Adrenal gland (tissue), 12 donors: ENCODE data around the gene ARID5A. TPM values are rescaled to one million over a fixed set of nuclear protein-coding genes. Genes with fewer than 3 reads are reported as not detected.

ENCODE experiments used
- DNase-seq, 7 donors: peaks; one replicate each; pipeline ENCODE4 v3.0.0-alpha.2; 2019 to 2020
- H3K27ac ChIP-seq, 5 donors: fragments of 200-600 bp; sonication (generic) in 4 of 5; 1 replicate in 3 of 5; 2 replicates in 2 of 5; pipeline versions ENCODE4 v1.5.1 to v1.8.0; 2016 to 2020; ENCODE audit warnings: mild to moderate bottlenecking in 1 of 5
- H3K27me3 ChIP-seq: fragments of 200-600 bp; 2 replicates; pipeline ENCODE4 v1.8.0; 2021
- H3K36me3 ChIP-seq, 2 donors: fragments of 200-600 bp; replicated peaks in 1 of 2; 1 replicate in 1 of 2; 2 replicates in 1 of 2; pipeline versions ENCODE4 v1.5.1 to v1.8.0; 2018 to 2022
- H3K4me1 ChIP-seq, 2 donors: fragments of 200-600 bp; replicated peaks in 1 of 2; 1 replicate in 1 of 2; 2 replicates in 1 of 2; pipeline versions ENCODE4 v1.5.1 to v1.8.0; 2018 to 2021
- H3K4me3 ChIP-seq, 4 donors: fragments of 200-600 bp; sonication (generic) in 3 of 4; one replicate each; pipeline ENCODE4 v1.5.1; 2016 to 2018
- H3K9me3 ChIP-seq, 3 donors: fragments of 200-600 bp; sonication (generic) in 1 of 3; replicated peaks in 1 of 3; 1 replicate in 2 of 3; 2 replicates in 1 of 3; pipeline versions ENCODE4 v1.5.1 to v1.8.0; 2016 to 2021
- POLR2A ChIP-seq, 2 donors: fragments of 450-650 bp; IDR thresholded peaks; one replicate each; pipeline ENCODE4 v1.6.1; 2017; ENCODE audit warnings: antibody characterized with exemption in 2 of 2, mild to moderate bottlenecking in 2 of 2, moderate library complexity in 1 of 2
- WGBS, 4 donors: extraction: QIAGEN DNeasy Blood & Tissue Kit in 2 of 4; methylation state at CpG; one replicate each; pipeline versions ENCODE4 v1.1.5 to v1.1.7; 2013 to 2017; 5-methylcytosine and 5-hydroxymethylcytosine counted together
- intact Hi-C, 2 donors: fragments of 100-400 bp; cut with DNase I; formaldehyde crosslinking; loops; one replicate each; pipeline versions ENCODE4 v1.14.1 to v1.15.0; 2022 to 2023
- polyA plus RNA-seq, 3 donors: library from polyadenylated mRNA; stranded (reverse); fragments of 200-250 nt in 2 of 3; fragments of 350-450 nt in 1 of 3; fragmentation: Illumina TruSeq in 1 of 3; extraction: RNeasy Lipid Tissue Mini Kit (QIAGEN cat#74804) in 1 of 3; gene quantifications; one replicate each; pipeline ENCODE4 v1.2.3, GENCODE V29; 2013 to 2014
- total RNA-seq, 9 donors: library from RNA; depleted of rRNA in 4 of 9; stranded (reverse); fragments of >200 nt in 4 of 9; fragments of 120-200 nt in 1 of 9; fragmentation: NEBNext Ultra II Directional in 1 of 9; extraction: Animal tissue kit (Norgen Biotek cat#: 25700) in 1 of 9; gene quantifications; one replicate each; pipeline versions ENCODE4 v1.1.0 to v1.2.4, GENCODE V29; 2013 to 2023
- TF ChIP-seq, protein P1 (sequence below), 6 experiments: fragments of 450-650 bp in 4 of 6; fragments of 200-600 bp in 2 of 6; sonication (generic) in 1 of 6; IDR thresholded peaks; 1 replicate in 5 of 6; 2 replicates in 1 of 6; pipeline versions ENCODE4 v1.5.1 to v1.8.0; 2016 to 2021; ENCODE audit warnings: antibody characterized with exemption in 6 of 6, mild to moderate bottlenecking in 2 of 6, moderate library complexity in 1 of 6
- donor health status: healthy with polysubstance abuse.
- donor health status: Bipolar disorder and iron deficiency.
- donor health status: DM: yes; HTN: yes; CAD: no.
- donor health status: DM: no; HTN: no; CAD: no.
- donor health status: DM: no; HTN: no; CAD: no.
- donor health status: DM: yes; HTN: yes; CAD: no.

The ARID5A gene
- total and polyA plus RNA-seq, 12 donors: 0.94 to 39.6 (median 14.3) TPM

DNA sequence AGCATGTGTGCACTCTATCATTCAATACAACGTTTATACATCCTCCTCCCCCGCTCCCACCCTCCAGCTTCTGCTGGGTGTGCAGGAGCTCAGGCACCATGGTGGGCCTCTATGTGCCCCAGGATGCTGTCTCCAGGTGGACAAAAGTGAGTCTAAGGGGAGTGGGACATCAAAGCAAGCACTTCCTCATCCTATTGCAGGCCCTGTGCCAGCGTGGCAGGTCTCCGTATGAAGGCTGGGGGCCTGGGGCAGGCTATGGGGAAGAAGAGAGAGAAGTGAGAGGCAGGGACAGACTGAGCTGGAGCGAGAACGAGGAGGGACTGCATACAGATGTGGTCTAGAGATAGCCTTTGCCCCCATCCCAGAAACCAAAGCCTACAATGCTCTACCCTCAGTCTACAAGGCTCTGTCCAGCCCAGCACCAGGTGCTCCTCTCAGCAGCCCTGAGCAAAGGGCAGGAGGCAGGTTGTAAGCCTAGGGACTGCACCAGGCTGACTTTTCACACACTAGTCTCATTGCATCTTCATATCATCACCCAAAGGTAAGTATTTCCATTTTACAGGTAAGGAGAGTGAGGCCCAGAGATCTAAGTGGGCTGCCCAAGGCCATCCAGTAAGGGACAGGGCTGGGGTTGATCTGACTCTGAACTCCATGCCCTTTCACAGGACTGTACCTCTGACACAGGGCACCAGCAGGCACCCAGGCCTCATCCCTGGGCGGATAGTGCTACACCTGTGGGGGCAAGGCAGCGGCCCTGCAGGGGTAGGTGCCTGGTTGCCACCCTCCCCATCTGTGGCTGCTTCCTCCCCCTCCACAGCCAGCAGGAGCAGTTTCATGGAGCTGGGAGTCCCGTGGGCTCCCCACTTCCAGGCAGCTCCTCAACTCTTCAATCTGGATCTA is 14.0 kb upstream of the ARID5A start:
- H3K9me3 ChIP-seq: no peaks in the 10 kb centered on the region
- no peak for DNase-seq
- no peaks in the 10 kb centered on the region for H3K4me1 ChIP-seq
- whole genome bisulfite sequencing, 4 donors: 63 to 78% (median 73%) methylated on average over 5 to 9 of the region's 9 CpGs
- no peaks in the 10 kb centered on the region for H3K36me3 ChIP-seq
- H3K27ac ChIP-seq: no peak overlapping the region
- intact Hi-C loops: no loop called here
- no peak overlapping the region for H3K4me3 ChIP-seq
- TF ChIP-seq POLR2A (IDR thresholded peaks at IDR 0.05): no peak
- TF ChIP-seq, protein P1, sequence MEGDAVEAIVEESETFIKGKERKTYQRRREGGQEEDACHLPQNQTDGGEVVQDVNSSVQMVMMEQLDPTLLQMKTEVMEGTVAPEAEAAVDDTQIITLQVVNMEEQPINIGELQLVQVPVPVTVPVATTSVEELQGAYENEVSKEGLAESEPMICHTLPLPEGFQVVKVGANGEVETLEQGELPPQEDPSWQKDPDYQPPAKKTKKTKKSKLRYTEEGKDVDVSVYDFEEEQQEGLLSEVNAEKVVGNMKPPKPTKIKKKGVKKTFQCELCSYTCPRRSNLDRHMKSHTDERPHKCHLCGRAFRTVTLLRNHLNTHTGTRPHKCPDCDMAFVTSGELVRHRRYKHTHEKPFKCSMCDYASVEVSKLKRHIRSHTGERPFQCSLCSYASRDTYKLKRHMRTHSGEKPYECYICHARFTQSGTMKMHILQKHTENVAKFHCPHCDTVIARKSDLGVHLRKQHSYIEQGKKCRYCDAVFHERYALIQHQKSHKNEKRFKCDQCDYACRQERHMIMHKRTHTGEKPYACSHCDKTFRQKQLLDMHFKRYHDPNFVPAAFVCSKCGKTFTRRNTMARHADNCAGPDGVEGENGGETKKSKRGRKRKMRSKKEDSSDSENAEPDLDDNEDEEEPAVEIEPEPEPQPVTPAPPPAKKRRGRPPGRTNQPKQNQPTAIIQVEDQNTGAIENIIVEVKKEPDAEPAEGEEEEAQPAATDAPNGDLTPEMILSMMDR (IDR thresholded peaks at IDR 0.05): no peak
- no peaks in the 10 kb centered on the region for H3K27me3 ChIP-seq

DNA sequence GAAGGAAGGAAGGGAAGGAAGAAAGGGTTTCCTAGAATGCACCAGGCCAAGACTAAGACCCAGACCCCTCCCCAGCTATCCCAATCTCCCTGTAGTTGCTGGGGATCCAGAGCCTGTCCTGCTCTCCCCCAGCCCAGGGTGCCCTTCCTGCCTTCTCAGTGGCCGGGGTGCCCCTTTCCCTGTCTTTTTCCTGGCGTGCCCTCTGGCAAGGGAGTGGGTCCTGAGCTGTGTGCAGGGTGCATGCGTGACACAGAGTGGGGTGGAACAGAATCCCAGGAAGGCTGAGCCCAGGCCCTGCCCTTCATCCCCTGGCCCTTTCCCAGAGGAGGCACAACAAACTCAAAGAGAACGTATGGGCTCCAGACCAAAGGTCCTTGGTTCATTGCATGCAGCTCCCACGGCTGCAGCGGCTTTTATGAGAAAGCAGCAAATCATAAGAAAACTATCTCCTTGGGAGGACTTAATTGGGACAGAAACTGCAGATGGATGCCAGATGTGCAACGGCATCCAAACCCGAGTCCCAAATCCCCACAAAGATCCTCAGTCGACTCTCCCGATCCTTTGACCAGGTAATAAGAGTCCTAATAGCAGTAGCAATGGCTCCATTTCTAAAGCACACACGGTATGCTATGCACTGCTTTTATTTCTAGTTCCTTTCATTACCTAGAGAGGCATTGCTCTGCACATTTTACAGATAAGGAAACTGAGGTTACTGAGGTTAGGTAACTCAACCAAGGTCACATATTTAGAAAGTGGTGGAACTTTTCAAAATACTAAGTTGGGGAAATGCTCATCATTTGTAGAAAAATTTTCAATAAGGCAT is 12.7 kb upstream of the ARID5A start:
- no peak for DNase-seq
- no peaks in the 10 kb centered on the region for H3K9me3 ChIP-seq
- no peak overlapping the region for H3K27ac ChIP-seq
- WGBS, 4 donors: 50 to 60% (median 58%) methylated on average over 9 to 11 of the region's 11 CpGs
- peaks cover 0 to 10% of the 10 kb centered on the region in 2 donors for H3K4me1 ChIP-seq
- intact Hi-C loops: no loop called here
- no peaks in the 10 kb centered on the region for H3K36me3 ChIP-seq
- H3K4me3 ChIP-seq: no peak overlapping the region
- H3K27me3 ChIP-seq: no peaks in the 10 kb centered on the region
- TF ChIP-seq, protein P1 (IDR thresholded peaks at IDR 0.05): no peak
- TF ChIP-seq POLR2A (IDR thresholded peaks at IDR 0.05): no peak

DNA sequence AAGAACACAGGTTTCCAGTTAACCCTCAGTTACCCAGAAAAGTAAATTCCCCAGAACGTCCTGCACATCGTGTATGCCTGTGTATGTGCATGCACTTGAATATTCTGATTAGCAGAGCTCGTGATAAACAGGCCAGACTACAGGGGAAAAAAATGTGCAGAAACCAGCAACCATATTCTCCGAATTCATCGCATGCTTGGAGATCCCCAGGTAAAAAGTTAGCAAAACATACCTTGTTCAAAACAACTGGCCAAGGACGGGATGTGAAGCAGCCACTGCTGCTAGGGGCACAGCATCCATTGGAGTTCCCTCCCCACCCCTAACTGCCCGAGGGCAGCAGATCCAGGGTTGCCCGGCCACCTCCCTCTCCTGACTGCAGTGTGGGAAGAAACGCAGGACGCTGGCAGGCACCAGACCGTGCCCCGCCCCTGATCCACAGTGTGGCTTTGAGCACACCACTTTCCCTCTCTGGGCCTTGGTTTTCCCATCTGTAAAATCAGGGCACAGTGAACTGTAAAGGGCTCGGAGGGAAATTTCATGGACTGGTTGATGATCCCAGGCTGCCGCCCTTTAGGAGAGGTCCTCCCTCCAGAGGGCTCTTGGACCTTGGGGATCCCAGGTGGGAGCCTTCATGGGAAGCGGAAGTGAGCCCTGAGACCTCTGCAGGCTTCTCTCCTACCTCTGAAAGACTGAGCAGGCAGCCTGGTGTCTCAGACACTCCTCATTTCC is 11.9 kb upstream of the ARID5A start:
- DNase-seq: no peak
- no peaks in the 10 kb centered on the region for H3K27me3 ChIP-seq
- H3K36me3 ChIP-seq: no peaks in the 10 kb centered on the region
- WGBS, 4 donors: 70 to 80% (median 75%) methylated on average over 14 to 15 of the region's 15 CpGs
- intact Hi-C loops: no loop called here
- H3K9me3 ChIP-seq: no peaks in the 10 kb centered on the region
- H3K27ac ChIP-seq: no peak overlapping the region
- no peak for TF ChIP-seq POLR2A (IDR thresholded peaks at IDR 0.05)
- TF ChIP-seq, protein P1 (IDR thresholded peaks at IDR 0.05): no peak
- H3K4me1 ChIP-seq: peaks cover 0 to 11% of the 10 kb centered on the region in 2 donors
- no peak overlapping the region for H3K4me3 ChIP-seq

DNA sequence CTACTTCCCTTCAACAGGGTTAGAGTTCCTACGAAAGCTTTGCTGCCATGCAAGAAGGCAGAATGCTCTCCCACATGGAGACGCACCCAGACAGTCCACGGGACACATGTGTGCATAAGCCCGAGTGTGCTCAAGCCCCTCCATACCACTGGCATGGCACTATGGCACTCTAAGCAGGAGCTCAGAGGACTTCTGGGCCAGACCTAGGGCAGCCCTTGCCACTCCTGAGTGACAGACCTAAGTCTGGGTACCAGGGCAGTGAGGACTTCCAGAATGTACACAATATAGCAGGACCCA is 11.4 kb upstream of the ARID5A start:
- Histone ChIP-seq H3K36me3 (no peaks in the 10 kb centered on the region), H3K27ac (no peak overlapping the region), H3K9me3 (no peaks in the 10 kb centered on the region), H3K4me3 (no peak overlapping the region), H3K4me1 (peaks cover 0 to 11% of the 10 kb centered on the region in 2 donors), H3K27me3 (no peaks in the 10 kb centered on the region)
- no peak for DNase-seq
- intact Hi-C loops: no loop called here
- TF ChIP-seq, protein P1 (IDR thresholded peaks at IDR 0.05): no peak
- TF ChIP-seq POLR2A (IDR thresholded peaks at IDR 0.05): no peak
- 83 to 91% (median 90%) methylated on average over 2 to 4 of the region's 4 CpGs for WGBS, 4 donors
